NB4 (cell line): ENCODE data around the gene SLC22A5.
A peak's percentile ranks its signal among the peaks of the same experiment; 100 is the strongest.

ENCODE experiments used
- DNase-seq: peaks from one replicate; pipeline ENCODE4 v3.0.0; 2010; ENCODE audit warnings: low read depth
- H3K4me3 ChIP-seq: one replicate; pipeline ENCODE4 v1.5.1; 2011; ENCODE audit warnings: mild to moderate bottlenecking, low read depth, low read length, moderate library complexity
- MYC ChIP-seq: IDR thresholded peaks from 2 replicates; pipeline ENCODE4 v1.6.1; 2011; ENCODE audit warnings: low read depth, low read length
- POLR2A ChIP-seq: IDR thresholded peaks from 2 replicates; pipeline ENCODE4 v1.6.1; 2011; ENCODE audit warnings: mild to moderate bottlenecking; ENCODE audit not compliant: insufficient read length; ENCODE audit errors: extremely low read depth
- TF ChIP-seq, protein P1 (sequence below): IDR thresholded peaks from 2 replicates; pipeline ENCODE4 v1.6.1; 2011; ENCODE audit warnings: low read depth, low read length
- TF ChIP-seq, protein P2 (sequence below): IDR thresholded peaks from one replicate; pipeline ENCODE4 v1.5.1; 2012; ENCODE audit warnings: low read depth, low read length

SLC22A5 gene

DNA sequence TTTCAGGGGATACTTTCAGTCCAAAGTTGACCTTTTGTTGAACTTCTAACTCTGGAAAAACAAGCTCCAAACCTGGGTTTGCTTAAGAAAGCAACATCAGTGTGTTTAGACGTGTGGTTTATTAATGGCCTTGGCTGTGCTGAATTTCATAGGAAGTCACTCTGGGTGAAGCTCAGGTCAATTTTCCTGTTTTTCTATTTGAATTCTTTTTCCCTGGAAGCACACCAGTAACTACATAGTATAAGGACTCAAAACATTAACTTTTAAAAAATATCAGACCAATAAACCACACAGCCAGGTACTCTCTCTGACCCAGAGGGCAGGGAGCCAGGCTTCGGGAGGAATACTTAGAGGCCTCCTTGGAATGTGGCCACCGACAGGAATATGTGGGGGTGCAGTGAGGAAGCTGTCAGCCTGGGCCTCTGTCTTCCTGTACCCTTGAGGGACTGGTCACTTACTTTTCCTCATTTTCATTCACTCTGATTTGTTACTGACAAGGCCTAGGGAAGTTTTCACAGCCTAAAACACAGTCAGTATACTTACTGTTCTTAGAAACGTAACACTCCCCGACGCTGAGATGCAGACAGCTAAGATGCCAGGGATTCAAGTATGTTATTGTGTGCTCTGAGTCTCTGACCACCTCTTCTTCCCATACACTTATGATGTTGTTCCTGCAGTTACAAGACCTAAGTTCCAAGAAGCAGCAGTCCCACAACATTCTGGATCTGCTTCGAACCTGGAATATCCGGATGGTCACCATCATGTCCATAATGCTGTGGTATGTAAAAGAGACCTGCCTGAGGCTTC is 18.9 kb downstream of the SLC22A5 start:
- no peak for DNase-seq
- TF ChIP-seq, protein P1, sequence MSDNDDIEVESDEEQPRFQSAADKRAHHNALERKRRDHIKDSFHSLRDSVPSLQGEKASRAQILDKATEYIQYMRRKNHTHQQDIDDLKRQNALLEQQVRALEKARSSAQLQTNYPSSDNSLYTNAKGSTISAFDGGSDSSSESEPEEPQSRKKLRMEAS: no peak
- TF ChIP-seq MYC: no peak
- TF ChIP-seq POLR2A: no peak
- TF ChIP-seq, protein P2, sequence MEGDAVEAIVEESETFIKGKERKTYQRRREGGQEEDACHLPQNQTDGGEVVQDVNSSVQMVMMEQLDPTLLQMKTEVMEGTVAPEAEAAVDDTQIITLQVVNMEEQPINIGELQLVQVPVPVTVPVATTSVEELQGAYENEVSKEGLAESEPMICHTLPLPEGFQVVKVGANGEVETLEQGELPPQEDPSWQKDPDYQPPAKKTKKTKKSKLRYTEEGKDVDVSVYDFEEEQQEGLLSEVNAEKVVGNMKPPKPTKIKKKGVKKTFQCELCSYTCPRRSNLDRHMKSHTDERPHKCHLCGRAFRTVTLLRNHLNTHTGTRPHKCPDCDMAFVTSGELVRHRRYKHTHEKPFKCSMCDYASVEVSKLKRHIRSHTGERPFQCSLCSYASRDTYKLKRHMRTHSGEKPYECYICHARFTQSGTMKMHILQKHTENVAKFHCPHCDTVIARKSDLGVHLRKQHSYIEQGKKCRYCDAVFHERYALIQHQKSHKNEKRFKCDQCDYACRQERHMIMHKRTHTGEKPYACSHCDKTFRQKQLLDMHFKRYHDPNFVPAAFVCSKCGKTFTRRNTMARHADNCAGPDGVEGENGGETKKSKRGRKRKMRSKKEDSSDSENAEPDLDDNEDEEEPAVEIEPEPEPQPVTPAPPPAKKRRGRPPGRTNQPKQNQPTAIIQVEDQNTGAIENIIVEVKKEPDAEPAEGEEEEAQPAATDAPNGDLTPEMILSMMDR: no peak
- no peak overlapping the region for H3K4me3 ChIP-seq

DNA sequence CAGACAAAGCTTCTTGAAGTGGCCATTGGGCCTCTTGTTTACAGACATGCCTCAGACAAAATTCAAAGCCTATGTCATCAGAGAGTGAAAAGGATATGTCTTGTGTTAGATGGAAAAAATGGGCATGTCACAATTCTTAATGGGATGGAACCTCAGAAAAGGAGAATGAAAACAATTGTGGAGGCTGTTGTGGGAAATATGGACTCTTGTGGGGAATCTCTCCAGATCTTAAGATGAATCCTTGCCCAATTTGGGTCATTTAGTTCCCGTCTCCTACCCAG is 19.5 kb downstream of the SLC22A5 start:
- no peak overlapping the region for H3K4me3 ChIP-seq
- no peak for DNase-seq
- TF ChIP-seq POLR2A (no peak), MYC (no peak)
- TF ChIP-seq, protein P1: no peak
- TF ChIP-seq, protein P2: no peak

DNA sequence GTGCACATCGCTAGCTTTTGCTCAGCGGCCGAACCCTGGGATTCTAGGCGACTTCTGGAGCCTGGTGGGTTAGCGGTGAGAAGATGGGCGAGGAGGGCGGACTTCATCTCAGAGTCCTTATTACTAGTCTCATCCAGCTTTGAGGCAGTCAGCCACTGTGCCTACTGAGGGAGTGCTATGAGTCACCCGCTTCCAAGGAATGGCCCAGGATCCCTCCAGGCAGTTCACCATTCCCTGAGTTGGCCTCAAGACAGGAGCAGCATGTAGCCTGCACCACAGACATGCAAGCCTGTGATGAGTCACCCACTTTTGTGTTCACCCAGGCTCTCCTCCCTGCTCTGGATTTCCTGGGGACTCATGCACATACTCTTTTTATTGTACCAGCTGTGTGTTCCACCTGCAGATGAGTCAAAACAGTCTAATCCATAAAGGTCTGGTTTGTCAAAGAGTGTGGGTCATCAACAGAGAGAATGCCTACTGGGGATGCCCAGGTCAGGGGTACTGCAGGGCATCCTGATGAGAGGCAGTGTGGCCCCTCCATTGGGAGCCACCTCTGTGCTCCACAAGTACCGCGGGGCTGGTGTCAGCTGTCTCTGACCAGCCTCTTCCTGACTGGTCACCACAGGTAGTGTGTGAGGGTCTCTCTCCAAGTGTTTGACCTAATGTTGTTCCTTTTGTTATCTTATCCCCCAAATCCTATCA is 20.2 kb downstream of the SLC22A5 start:
- H3K4me3 ChIP-seq: no peak overlapping the region
- TF ChIP-seq, protein P1: no peak
- no peak for TF ChIP-seq MYC
- no peak for TF ChIP-seq POLR2A
- TF ChIP-seq, protein P2: no peak
- DNase-seq: peak; percentile 62

DNA sequence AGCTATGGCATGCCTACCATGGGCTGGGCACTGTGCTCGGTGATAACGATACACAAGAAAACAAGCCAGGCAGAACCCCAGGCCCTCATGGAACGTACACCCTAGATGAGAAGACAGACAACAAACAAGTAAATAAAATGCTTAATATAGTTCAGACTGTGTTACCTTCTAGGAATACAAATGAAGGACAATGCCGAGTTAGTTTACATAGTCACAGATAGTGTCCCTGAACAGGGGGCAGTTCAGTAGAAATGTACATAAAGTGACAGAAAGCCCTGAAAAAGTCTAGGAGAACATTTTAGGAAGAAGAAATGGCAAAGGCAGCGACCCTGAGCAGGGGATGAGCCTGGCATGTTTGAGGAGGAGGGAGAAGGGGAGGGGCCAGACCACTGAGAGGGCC is 21.7 kb downstream of the SLC22A5 start:
- no peak for DNase-seq
- TF ChIP-seq, protein P1: no peak
- TF ChIP-seq MYC: no peak
- H3K4me3 ChIP-seq: no peak overlapping the region

DNA sequence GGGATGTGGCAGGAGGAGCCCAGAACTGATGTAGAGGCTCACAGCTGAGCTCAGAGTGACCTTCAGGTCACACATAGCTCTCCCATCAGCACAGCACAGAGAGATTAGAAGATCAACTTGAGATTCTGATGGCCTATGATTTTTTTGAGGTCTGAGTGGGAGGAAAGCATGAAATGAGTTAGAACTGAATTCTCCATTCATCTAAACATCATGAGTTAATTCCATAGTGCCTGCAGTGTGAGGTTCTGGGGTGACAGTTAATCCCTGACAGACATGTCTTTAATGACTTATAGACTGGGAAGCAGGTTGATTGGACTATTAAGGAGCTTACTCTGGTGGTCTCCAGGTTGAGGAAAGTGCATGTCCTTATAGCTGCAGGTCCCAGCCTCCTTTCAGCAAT is 22.4 kb downstream of the SLC22A5 start:
- H3K4me3 ChIP-seq: no peak overlapping the region
- DNase-seq: no peak
- no peak for TF ChIP-seq MYC
- TF ChIP-seq POLR2A: no peak
- TF ChIP-seq, protein P2: no peak
- TF ChIP-seq, protein P1: no peak

DNA sequence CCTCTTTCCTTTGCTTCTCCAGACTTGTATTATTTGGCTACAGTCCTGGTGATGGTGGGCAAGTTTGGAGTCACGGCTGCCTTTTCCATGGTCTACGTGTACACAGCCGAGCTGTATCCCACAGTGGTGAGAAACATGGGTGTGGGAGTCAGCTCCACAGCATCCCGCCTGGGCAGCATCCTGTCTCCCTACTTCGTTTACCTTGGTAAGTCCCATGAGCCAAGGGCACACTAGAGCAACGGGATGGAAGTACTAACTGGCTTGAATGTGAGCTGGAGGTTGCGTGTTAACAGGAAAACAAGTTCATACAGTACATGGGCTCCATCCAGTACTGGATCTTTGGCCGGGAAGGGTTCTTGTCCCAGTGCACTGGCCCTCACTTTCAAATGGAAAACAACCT is 22.9 kb downstream of the SLC22A5 start:
- H3K4me3 ChIP-seq: no peak overlapping the region
- no peak for DNase-seq
- TF ChIP-seq MYC (no peak), POLR2A (no peak)
- TF ChIP-seq, protein P1: no peak
- TF ChIP-seq, protein P2: no peak
